ENCODE results near the gene IKBKG. TPM values are rescaled to one million over a fixed set of nuclear protein-coding genes. Genes with fewer than 3 reads are reported as not detected.
A peak's percentile ranks its signal among the peaks of the same experiment; 100 is the strongest.
"Not testable (repeated sequence)": the region's sequence is repeated elsewhere in the genome, so short reads cannot be mapped to it uniquely, and the experiment has no call there.

IKBKG gene
- total RNA-seq, 3 donors from 2014 or later (not counting 1 experiment from before 2014, with no cell fraction given) = 64.8 to 84.6 (median 84.1) TPM

- Mint-ChIP-seq H3K36me3 (no peaks in the 10 kb centered on the region), H3K27me3 (ENCODE audit: low read depth in 2 of 2) (no peaks in the 10 kb centered on the region), H3K27ac (peak overlapping the region; percentile 87 to 90), H3K9me3 (no peaks in the 10 kb centered on the region), H3K4me1 (peaks cover 16 to 46% of the 10 kb centered on the region in 2 donors), H3K4me3 (peak overlapping the region; percentile 87)
- H3K27me3 ChIP-seq (ENCODE audit: control insufficient read depth, insufficient read depth, low read length) = no peaks in the 10 kb centered on the region
- TF ChIP-seq CTCF (IDR thresholded peaks at IDR 0.05) = no peak
- WGBS (ENCODE audit: insufficient coverage) = 1% methylated on average over 9 of the region's 9 CpGs
- no peak for ATAC-seq
- H3K36me3 ChIP-seq (ENCODE audit: control insufficient read depth, insufficient read depth, low read length) = peaks cover 6% of the 10 kb centered on the region
- peaks cover 59% of the 10 kb centered on the region for H3K4me1 ChIP-seq (ENCODE audit: control insufficient read depth, insufficient read depth, low read length)
- H3K27ac ChIP-seq (ENCODE audit: low read length) = peak overlapping the region; percentile 91
- intact Hi-C loops (cut with micrococcal nuclease) = no loop called here
- no peak for DNase-seq
- H3K4me3 ChIP-seq (ENCODE audit: low read length) = peak overlapping the region; percentile 87
- H3K9me3 ChIP-seq (ENCODE audit: control insufficient read depth, insufficient read depth, low read length) = no peaks in the 10 kb centered on the region
Observed at GRCh38 chrX:154548028-154548316, 552 bp downstream of the IKBKG start.

GRCh38 chrX:154549766-154550165 lies 2.3 kb downstream of the IKBKG start:
- H3K4me3 Mint-ChIP-seq = peak overlapping the region; percentile 67
- no peaks in the 10 kb centered on the region for H3K9me3 Mint-ChIP-seq
- Histone ChIP-seq H3K27ac (ENCODE audit: low read length) (no peak overlapping the region), H3K9me3 (ENCODE audit: control insufficient read depth, insufficient read depth, low read length) (no peaks in the 10 kb centered on the region), H3K4me3 (ENCODE audit: low read length) (no peak overlapping the region), H3K36me3 (ENCODE audit: control insufficient read depth, insufficient read depth, low read length) (peaks cover 13% of the 10 kb centered on the region), H3K27me3 (ENCODE audit: control insufficient read depth, insufficient read depth, low read length) (no peaks in the 10 kb centered on the region), H3K4me1 (ENCODE audit: control insufficient read depth, insufficient read depth, low read length) (peaks cover 43% of the 10 kb centered on the region)
- DNase-seq (no peak), ATAC-seq (no peak)
- H3K4me1 Mint-ChIP-seq = peaks cover 17 to 47% of the 10 kb centered on the region in 2 donors
- intact Hi-C loops (cut with micrococcal nuclease) = no loop called here
- TF ChIP-seq CTCF (IDR thresholded peaks at IDR 0.05) = no peak
- no peaks in the 10 kb centered on the region for H3K36me3 Mint-ChIP-seq
- WGBS (ENCODE audit: insufficient coverage) = no CpG with 5 or more reads among the region's 1 CpG
- no peaks in the 10 kb centered on the region for H3K27me3 Mint-ChIP-seq (ENCODE audit: low read depth in 2 of 2)
- peak overlapping the region; percentile 79 to 87 for H3K27ac Mint-ChIP-seq

GRCh38 chrX:154552112-154552806 lies 4.8 kb downstream of the IKBKG start:
- H3K36me3 Mint-ChIP-seq; H3K27me3 Mint-ChIP-seq (ENCODE audit: low read depth in 2 of 2); H3K27ac ChIP-seq (ENCODE audit: low read length); DNase-seq; ATAC-seq; H3K27me3 ChIP-seq (ENCODE audit: control insufficient read depth, insufficient read depth, low read length); intact Hi-C loops (cut with micrococcal nuclease); H3K9me3 Mint-ChIP-seq; H3K4me3 Mint-ChIP-seq; H3K4me3 ChIP-seq (ENCODE audit: low read length); H3K9me3 ChIP-seq (ENCODE audit: control insufficient read depth, insufficient read depth, low read length): not testable (repeated sequence)
- 74% methylated on average over 6 of the region's 18 CpGs for WGBS (ENCODE audit: insufficient coverage)
- Mint-ChIP-seq H3K4me1 (peaks cover 17 to 35% of the 10 kb centered on the region in 2 donors), H3K27ac (peak overlapping the region; percentile 41 to 45)
- H3K36me3 ChIP-seq (ENCODE audit: control insufficient read depth, insufficient read depth, low read length) = peaks cover 11% of the 10 kb centered on the region
- peaks cover 26% of the 10 kb centered on the region for H3K4me1 ChIP-seq (ENCODE audit: control insufficient read depth, insufficient read depth, low read length)

- H3K4me3 Mint-ChIP-seq; H3K27ac Mint-ChIP-seq; H3K4me1 ChIP-seq (ENCODE audit: control insufficient read depth, insufficient read depth, low read length); H3K9me3 Mint-ChIP-seq; H3K9me3 ChIP-seq (ENCODE audit: control insufficient read depth, insufficient read depth, low read length); H3K27me3 ChIP-seq (ENCODE audit: control insufficient read depth, insufficient read depth, low read length); H3K4me1 Mint-ChIP-seq; H3K27me3 Mint-ChIP-seq (ENCODE audit: low read depth in 2 of 2); intact Hi-C loops (cut with micrococcal nuclease); H3K36me3 ChIP-seq (ENCODE audit: control insufficient read depth, insufficient read depth, low read length); H3K4me3 ChIP-seq (ENCODE audit: low read length); H3K36me3 Mint-ChIP-seq; DNase-seq; H3K27ac ChIP-seq (ENCODE audit: low read length): not testable (repeated sequence)
- peak; percentile 71 to 75 (median 74) for ATAC-seq
- WGBS (ENCODE audit: insufficient coverage) = 58% methylated on average over 5 of the region's 24 CpGs
Observed at GRCh38 chrX:154558060-154558690, 10.8 kb downstream of the IKBKG start.

- DNase-seq; H3K36me3 Mint-ChIP-seq; H3K27ac ChIP-seq (ENCODE audit: low read length); H3K9me3 Mint-ChIP-seq; H3K4me1 ChIP-seq (ENCODE audit: control insufficient read depth, insufficient read depth, low read length); H3K4me1 Mint-ChIP-seq; H3K4me3 Mint-ChIP-seq; intact Hi-C loops (cut with micrococcal nuclease); H3K36me3 ChIP-seq (ENCODE audit: control insufficient read depth, insufficient read depth, low read length); H3K9me3 ChIP-seq (ENCODE audit: control insufficient read depth, insufficient read depth, low read length); H3K4me3 ChIP-seq (ENCODE audit: low read length); H3K27me3 ChIP-seq (ENCODE audit: control insufficient read depth, insufficient read depth, low read length); ATAC-seq; H3K27me3 Mint-ChIP-seq (ENCODE audit: low read depth in 2 of 2); H3K27ac Mint-ChIP-seq: not testable (repeated sequence)
- no CpG with 5 or more reads among the region's 21 CpGs for WGBS (ENCODE audit: insufficient coverage)
Observed at GRCh38 chrX:154558896-154559295, 11.5 kb downstream of the IKBKG start.

- H3K36me3 ChIP-seq (ENCODE audit: control insufficient read depth, insufficient read depth, low read length); H3K27ac ChIP-seq (ENCODE audit: low read length); H3K27me3 Mint-ChIP-seq (ENCODE audit: low read depth in 2 of 2); H3K4me1 ChIP-seq (ENCODE audit: control insufficient read depth, insufficient read depth, low read length); DNase-seq; H3K4me3 ChIP-seq (ENCODE audit: low read length); H3K36me3 Mint-ChIP-seq; H3K27me3 ChIP-seq (ENCODE audit: control insufficient read depth, insufficient read depth, low read length); H3K4me1 Mint-ChIP-seq; H3K9me3 ChIP-seq (ENCODE audit: control insufficient read depth, insufficient read depth, low read length); H3K27ac Mint-ChIP-seq; H3K9me3 Mint-ChIP-seq; intact Hi-C loops (cut with micrococcal nuclease); H3K4me3 Mint-ChIP-seq: not testable (repeated sequence)
- peak in 1 of 3 donors; percentile 37 for ATAC-seq
- WGBS (ENCODE audit: insufficient coverage) = no CpG with 5 or more reads among the region's 31 CpGs
Observed at GRCh38 chrX:154560326-154560725, 12.9 kb downstream of the IKBKG start.

All from natural killer cell (primary cell).